ENCODE results near the gene CARS1. TPM values are rescaled to one million over a fixed set of nuclear protein-coding genes. Genes with fewer than 3 reads are reported as not detected.

CARS1 gene
- total and polyA plus RNA-seq, 2 of the 8 experiments (the other 6 are each of a cell fraction or from before 2014, with no cell fraction given), result 44.1 to 100 TPM

DNA sequence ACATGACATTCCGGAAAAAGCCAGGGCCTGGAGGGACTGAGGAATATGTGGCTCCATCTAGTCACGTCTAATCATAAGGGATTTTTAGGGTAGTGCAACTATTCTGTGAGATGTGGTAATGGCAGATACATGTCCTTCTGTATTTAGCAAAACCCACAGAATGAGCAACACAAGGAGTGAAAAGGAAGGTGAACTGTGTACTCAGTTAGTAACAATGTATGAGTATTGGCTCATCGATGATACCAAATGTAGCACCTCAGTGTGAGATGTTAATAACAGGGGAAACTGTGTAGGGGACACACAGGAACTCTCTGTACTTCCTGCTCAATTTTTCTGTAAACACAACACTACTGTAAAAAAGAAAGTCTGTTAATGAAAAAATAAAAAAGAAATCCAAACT lies 42.0 kb upstream of the CARS1 start:
- H3K9ac ChIP-seq (replicated peaks in 1 of 4; ENCODE audit: extremely low read depth in 1 of 4, low read depth in 3 of 4, low read length in 3 of 4), result no peak overlapping the region
- H4K5ac ChIP-seq (ENCODE audit: insufficient read length, low read depth, low read length), result no peak overlapping the region
- H3K27me3 ChIP-seq (replicated peaks in 1 of 4; ENCODE audit: control insufficient read depth in 3 of 4, extremely low read depth in 1 of 4, insufficient read depth in 3 of 4, low read length in 3 of 4), result no peaks in the 10 kb centered on the region
- no peak overlapping the region for H4K91ac ChIP-seq (replicated peaks; ENCODE audit: insufficient read length, low read length)
- no peak overlapping the region for H2BK5ac ChIP-seq (ENCODE audit: low read depth, low read length)
- no peak overlapping the region for H2BK12ac ChIP-seq (ENCODE audit: low read depth, low read length)
- no peaks in the 10 kb centered on the region for H3K79me1 ChIP-seq (ENCODE audit: low read depth, low read length)
- H3K14ac ChIP-seq (ENCODE audit: insufficient read length), result no peak overlapping the region
- DNase-seq (ENCODE audit: low read depth in 1 of 2, low spot score in 2 of 2) (no peak), FAIRE-seq (no peak)
- H4K8ac ChIP-seq (ENCODE audit: extremely low read depth, insufficient read depth, low read length), result no peak overlapping the region
- H2BK20ac ChIP-seq (ENCODE audit: low read length), result no peak overlapping the region
- H3K23me2 ChIP-seq (ENCODE audit: low read depth, low read length), result no peaks in the 10 kb centered on the region
- H3K4me3 ChIP-seq (ENCODE audit: extremely low read depth in 1 of 4, insufficient read depth in 2 of 4, low read depth in 3 of 4, low read length in 4 of 4), result no peak overlapping the region
- POLR2A ChIA-PET (ENCODE audit: partially characterized antibody), result no interaction called here
- H3K9me3 ChIP-seq (ENCODE audit: insufficient read depth in 2 of 2, low read depth in 1 of 2, low read length in 1 of 2), result no peaks in the 10 kb centered on the region
- no peaks in the 10 kb centered on the region for H3K79me2 ChIP-seq (ENCODE audit: control insufficient read depth in 1 of 2, insufficient read depth in 2 of 2, low read length in 2 of 2)
- H3K18ac ChIP-seq (ENCODE audit: extremely low read depth, low read length), result no peak overlapping the region
- no peak overlapping the region for H3K4ac ChIP-seq (replicated peaks; ENCODE audit: insufficient read length, low read depth, low read length)
- no peak overlapping the region for H2BK15ac ChIP-seq (ENCODE audit: low read length)
- peaks cover 0 to 2% of the 10 kb centered on the region in 2 experiments for H4K20me1 ChIP-seq (replicated peaks in 1 of 2; ENCODE audit: control insufficient read depth in 1 of 2, insufficient read depth in 2 of 2, low read length in 2 of 2)
- TF ChIP-seq SRF (IDR thresholded peaks at IDR 0.05; ENCODE audit: low read depth, low read length) (no peak), TCF12 (IDR thresholded peaks at IDR 0.05; ENCODE audit: low read depth, low read length) (no peak), BCL11A (IDR thresholded peaks at IDR 0.05; ENCODE audit: low read depth in 2 of 2, low read length in 2 of 2) (no peak), RXRA (IDR thresholded peaks at IDR 0.05; ENCODE audit: insufficient read depth, low read depth, low read length) (no peak)
- TF ChIP-seq, protein P1, sequence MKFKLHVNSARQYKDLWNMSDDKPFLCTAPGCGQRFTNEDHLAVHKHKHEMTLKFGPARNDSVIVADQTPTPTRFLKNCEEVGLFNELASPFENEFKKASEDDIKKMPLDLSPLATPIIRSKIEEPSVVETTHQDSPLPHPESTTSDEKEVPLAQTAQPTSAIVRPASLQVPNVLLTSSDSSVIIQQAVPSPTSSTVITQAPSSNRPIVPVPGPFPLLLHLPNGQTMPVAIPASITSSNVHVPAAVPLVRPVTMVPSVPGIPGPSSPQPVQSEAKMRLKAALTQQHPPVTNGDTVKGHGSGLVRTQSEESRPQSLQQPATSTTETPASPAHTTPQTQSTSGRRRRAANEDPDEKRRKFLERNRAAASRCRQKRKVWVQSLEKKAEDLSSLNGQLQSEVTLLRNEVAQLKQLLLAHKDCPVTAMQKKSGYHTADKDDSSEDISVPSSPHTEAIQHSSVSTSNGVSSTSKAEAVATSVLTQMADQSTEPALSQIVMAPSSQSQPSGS (IDR thresholded peaks at IDR 0.05; ENCODE audit: low read length), result no peak
- no peak overlapping the region for H3K27ac ChIP-seq (ENCODE audit: low read depth, low read length)
- no peak overlapping the region for H3K56ac ChIP-seq (replicated peaks; ENCODE audit: insufficient read length, low read depth, low read length)
- H3K23ac ChIP-seq (ENCODE audit: insufficient read length), result no peak overlapping the region
- no peak overlapping the region for H3K4me2 ChIP-seq (ENCODE audit: insufficient read depth in 1 of 2, low read depth in 2 of 2, low read length in 2 of 2)
- CTCF ChIA-PET (ENCODE audit: partially characterized antibody), result interaction anchor here (0.7 kb wide), 1 partner anchor 347 kb away, joined by 3 read pairs; no protein-coding TSS in a partner anchor
- no peak overlapping the region for H2AFZ ChIP-seq (ENCODE audit: low read length)
- H3K4me1 ChIP-seq (replicated peaks in 1 of 4; ENCODE audit: control insufficient read depth in 3 of 4, insufficient read depth in 4 of 4, low read length in 3 of 4), result 0 out of 7 replicates have a peak, but pooled peaks cover 0 to 2% (median 0%) of the 10 kb centered on the region in 4 experiments
- H2AK5ac ChIP-seq (ENCODE audit: low read depth, low read length), result no peak overlapping the region
- H2BK120ac ChIP-seq (replicated peaks; ENCODE audit: low read depth, low read length), result no peak overlapping the region
- no peaks in the 10 kb centered on the region for H3K36me3 ChIP-seq (ENCODE audit: control insufficient read depth in 2 of 4, insufficient read depth in 4 of 4, low read length in 3 of 4)
- 90% methylated on average over 3 of the region's 3 CpGs; no CpG with 5 or more reads in 1 of the 2 experiments for WGBS, 2 experiments (ENCODE audit: extremely low coverage in 1 of 2, insufficient coverage in 1 of 2, insufficient read length in 1 of 2, insufficient replicate concordance in 2 of 2, low coverage in 1 of 2, low lambda C conversion rate in 2 of 2, missing lambda C conversion rate in 1 of 2)
